ENCODE results near the gene DLD.

- no peak for TF ChIP-seq EZH2phosphoT487 (IDR thresholded peaks at IDR 0.05; ENCODE audit: low read depth, severe bottlenecking, unreplicated experiment)
- no peak for TF ChIP-seq CTCF (IDR thresholded peaks at IDR 0.05; ENCODE audit: poor library complexity)
- TF ChIP-seq EZH2 (IDR thresholded peaks at IDR 0.05; ENCODE audit: borderline replicate concordance): no peak
Observed at GRCh38 chr7:107967420-107967819, 76.4 kb downstream of the DLD start.
